Stimulated activated CD8-positive, alpha-beta memory T cell treated with anti-CD3 and anti-CD28 coated beads, Interleukin-7, amount 100 ng/mL, for 1 hour (primary cell): ENCODE measurements around the gene UGT2B10.
"Not testable (repeated sequence)": the region's sequence is repeated elsewhere in the genome, so short reads cannot be mapped to it uniquely, and the experiment has no call there.

Experiments
- DNase-seq, 2 donors: peaks; one replicate each; pipeline ENCODE4 v3.0.0-alpha.2; 2020; ENCODE audit warnings: low read depth in 2 of 2

Gene UGT2B10

GRCh38 chr4:68815617-68816409 is at the start of gene UGT2B10:
Gene UGT2B10 (plus strand): TSS chr4:68815994. CDS start chr4:68816020, 26 bp downstream.
- not testable (repeated sequence) for DNase-seq

GRCh38 chr4:68771836-68772235 is 44.0 kb upstream of the UGT2B10 start:
- not testable (repeated sequence) for DNase-seq

GRCh38 chr4:68773699-68774098 is 42.1 kb upstream of the UGT2B10 start:
- no peak for DNase-seq

GRCh38 chr4:68780232-68780631 is 35.6 kb upstream of the UGT2B10 start:
- DNase-seq, result no peak

GRCh38 chr4:68797048-68797447 is 18.7 kb upstream of the UGT2B10 start:
- DNase-seq, result no peak

- no peak for DNase-seq
These were observed 18.2 kb upstream of the UGT2B10 start for GRCh38 chr4:68797618-68798017.

- DNase-seq, result no peak
These were observed 12.8 kb upstream of the UGT2B10 start for GRCh38 chr4:68803013-68803412.

GRCh38 chr4:68808060-68808459 is 7.7 kb upstream of the UGT2B10 start:
- DNase-seq, result no peak

- no peak for DNase-seq
These were observed 4.9 kb upstream of the UGT2B10 start for GRCh38 chr4:68810919-68811318.

GRCh38 chr4:68816410-68817265 is 844 bp downstream of the UGT2B10 start:
- DNase-seq, result not testable (repeated sequence)

- DNase-seq, result no peak
These were observed 1.6 kb downstream of the UGT2B10 start for GRCh38 chr4:68817386-68817785.

- DNase-seq, result not testable (repeated sequence)
These were observed 2.3 kb downstream of the UGT2B10 start for GRCh38 chr4:68818030-68818462.

- no peak for DNase-seq
These were observed 15.8 kb downstream of the UGT2B10 start for GRCh38 chr4:68831642-68832041.

- DNase-seq, result no peak
These were observed 34.5 kb downstream of the UGT2B10 start for GRCh38 chr4:68850293-68850692.

- no peak for DNase-seq
These were observed 40.0 kb downstream of the UGT2B10 start for GRCh38 chr4:68855771-68856170.

GRCh38 chr4:68858039-68858438 is 42.2 kb downstream of the UGT2B10 start:
- no peak for DNase-seq

GRCh38 chr4:68859655-68860054 is 43.9 kb downstream of the UGT2B10 start:
- no peak for DNase-seq

- no peak for DNase-seq
These were observed 45.3 kb downstream of the UGT2B10 start for GRCh38 chr4:68861057-68861456.

GRCh38 chr4:68864438-68865187 is 48.8 kb downstream of the UGT2B10 start:
- DNase-seq, result no peak

GRCh38 chr4:68865188-68865638 is 49.4 kb downstream of the UGT2B10 start:
- no peak for DNase-seq

GRCh38 chr4:68865760-68866159 is 50.0 kb downstream of the UGT2B10 start:
- no peak for DNase-seq

- no peak for DNase-seq
These were observed 53.5 kb downstream of the UGT2B10 start for GRCh38 chr4:68869274-68869773.
